A549 (cell line): ENCODE measurements around the gene DBF4. TPM values are rescaled to one million over a fixed set of nuclear protein-coding genes. Genes with fewer than 3 reads are reported as not detected.
A peak's percentile ranks its signal among the peaks of the same experiment; 100 is the strongest.
"Not testable (repeated sequence)": the region's sequence is repeated elsewhere in the genome, so short reads cannot be mapped to it uniquely, and the experiment has no call there.

ENCODE experiments used
- ATAC-seq, 2 experiments: fragments of 200-7000 bp in 1 of 2; fragments of >200 bp in 1 of 2; cut with Nextera tagmentation in 1 of 2; cut with Tn5 transposase in 1 of 2; 3 replicates each; pipeline versions ENCODE4 v1.8.0 to v1.9.1; 2018 to 2020; ENCODE audit warnings: mild to moderate bottlenecking in 1 of 2, moderate library complexity in 1 of 2
- CTCF ChIA-PET: fragments of 300-600 bp; sonication (Branson Sonifier 250); formaldehyde crosslinking; extraction: SDS; loops from one replicate; lab custom pipeline; 2021; ENCODE audit warnings: antibody characterized with exemption, inconsistent platforms; lab: Yijun Ruan, JAX
- POLR2A ChIA-PET: fragments of 350-600 bp; formaldehyde crosslinking; extraction: SDS; loops from one replicate; lab custom pipeline; 2021; ENCODE audit warnings: antibody characterized with exemption, inconsistent platforms; lab: Yijun Ruan, JAX
- DNase-seq, 2 experiments: peaks; one replicate each; pipeline versions ENCODE4 v3.0.0 to v3.0.0-alpha.2; 2011 to 2016; ENCODE audit warnings: low read depth in 1 of 2, low spot score in 1 of 2
- FAIRE-seq: peaks from 2 replicates; lab custom pipeline; 2011; peaks lifted over from hg19 to GRCh38; lab: Jason Lieb, UNC
- H3K27ac ChIP-seq, 2 experiments: fragments of >200 bp; sonication (Bioruptor Twin); formaldehyde crosslinking; 3 replicates each; pipeline ENCODE4 v1.5.1; 2016 to 2017
- H3K4me1 ChIP-seq: fragments of >200 bp; sonication (Bioruptor Twin); formaldehyde crosslinking; 3 replicates; pipeline ENCODE4 v1.6.1; 2016
- H3K4me2 ChIP-seq: fragments of >200 bp; sonication (Bioruptor Twin); formaldehyde crosslinking; 3 replicates; pipeline ENCODE4 v1.6.1; 2016
- H3K4me3 ChIP-seq: fragments of >200 bp; sonication (Bioruptor Twin); formaldehyde crosslinking; 3 replicates; pipeline ENCODE4 v1.5.1; 2016
- H3K9me3 ChIP-seq: fragments of >200 bp; sonication (Bioruptor Twin); formaldehyde crosslinking; 3 replicates; pipeline ENCODE4 v1.6.1; 2016
- EP300 ChIP-seq, 2 experiments: fragments of >200 bp; sonication (Bioruptor Twin); formaldehyde crosslinking; IDR thresholded peaks; 2 replicates in 1 of 2; 3 replicates in 1 of 2; pipeline ENCODE4 v1.6.1; 2016 to 2017
- FOSL2 ChIP-seq, 2 experiments: fragments of 450-650 bp in 1 of 2; fragments of >200 bp in 1 of 2; sonication (Bioruptor Twin) in 1 of 2; formaldehyde crosslinking; IDR thresholded peaks; 2 replicates each; pipeline versions ENCODE4 v1.5.0 to v1.6.1; 2016 to 2020; ENCODE audit warnings: mild to moderate bottlenecking in 1 of 2, moderate library complexity in 1 of 2
- HDAC2 ChIP-seq: fragments of 200-600 bp; sonication (generic); IDR thresholded peaks from 2 replicates; pipeline ENCODE4 v1.6.1; 2016
- HOXB5 ChIP-seq: fragments of 250-450 bp; sonication (Bioruptor Pico); IDR thresholded peaks from 2 replicates; pipeline ENCODE4 v1.5.0; 2020; ENCODE audit warnings: mild to moderate bottlenecking, moderate library complexity
- JUN ChIP-seq, 2 experiments: fragments of >200 bp; sonication (Bioruptor Twin); formaldehyde crosslinking; IDR thresholded peaks; 2 replicates in 1 of 2; 3 replicates in 1 of 2; pipeline ENCODE4 v1.6.1; 2016 to 2017
- KDM5A ChIP-seq: fragments of 200-600 bp; sonication (generic); IDR thresholded peaks from 2 replicates; pipeline ENCODE4 v1.6.1; 2016; ENCODE audit warnings: antibody characterized with exemption, mild to moderate bottlenecking
- MAFK ChIP-seq: fragments of 450-650 bp; IDR thresholded peaks from 2 replicates; pipeline ENCODE4 v1.6.1; 2014; ENCODE audit not compliant: partially characterized antibody
- POLR2AphosphoS2 ChIP-seq: conservative IDR thresholded peaks from 2 replicates; pipeline ENCODE4 v1.6.1; 2012; ENCODE audit warnings: low read length, improper control_type of control experiment, inconsistent platforms
- RCOR1 ChIP-seq: fragments of 150-350 bp; IDR thresholded peaks from 2 replicates; pipeline ENCODE4 v1.6.1; 2014; ENCODE audit warnings: antibody characterized with exemption, low read length, low read depth
- ZC3H11A ChIP-seq: fragments of 450-650 bp; IDR thresholded peaks from 2 replicates; pipeline ENCODE4 v1.6.1; 2014; ENCODE audit warnings: antibody characterized with exemption, mild to moderate bottlenecking
- ZNF302 ChIP-seq: fragments of 250-450 bp; sonication (Bioruptor Pico); IDR thresholded peaks from 2 replicates; pipeline ENCODE4 v1.9.0; 2021; ENCODE audit warnings: inconsistent platforms, mild to moderate bottlenecking, moderate library complexity
- WGBS: methylation state at CpG from one replicate; pipeline ENCODE4 v1.1.6; 2017; ENCODE audit errors: missing lambda C conversion rate; 5-methylcytosine and 5-hydroxymethylcytosine counted together
- polyA plus RNA-seq, 4 experiments: library from polyadenylated mRNA; depleted of rRNA in 3 of 4; stranded (reverse); fragments of >200 nt; fragmentation: RNase III in 1 of 4; extraction: RNeasy Plus Mini Kit Qiagen cat#74134 plus additional on column Dnase treatment in 1 of 4; gene quantifications; 2 replicates in 3 of 4; 3 replicates in 1 of 4; pipeline ENCODE4 v1.2.3, GENCODE V29; 2011 to 2017
- TF ChIP-seq, protein P1 (sequence below): fragments of 250-450 bp; sonication (Bioruptor Pico); IDR thresholded peaks from 2 replicates; pipeline ENCODE4 v1.5.0; 2020; ENCODE audit warnings: low read depth, mild to moderate bottlenecking, moderate library complexity

DBF4 gene
- polyA plus RNA-seq, 2 of the 4 experiments (the other 2 are of a cell fraction), result 27.8 to 29.3 TPM

DNA sequence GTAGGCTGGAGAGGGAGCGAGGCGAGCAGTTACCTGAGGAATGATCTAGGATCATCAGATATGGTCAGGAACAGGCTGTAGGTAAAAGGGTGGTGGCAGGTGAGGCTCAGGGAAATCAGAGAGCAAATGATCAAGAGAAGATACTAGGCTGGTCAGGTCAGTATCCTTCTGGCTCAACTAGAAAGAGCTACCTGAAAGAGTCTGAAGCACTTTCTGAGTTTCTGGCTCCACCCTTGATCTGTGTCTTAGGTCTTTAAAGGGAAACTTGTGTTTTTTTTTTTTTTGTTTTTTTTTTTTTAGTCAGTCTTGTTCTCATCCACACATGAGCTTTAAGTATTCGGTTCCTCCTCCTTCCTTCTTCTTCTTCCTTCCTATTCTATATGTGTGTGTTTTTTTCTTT lies 68.3 kb downstream of the DBF4 start:
- no peaks in the 10 kb centered on the region for H3K4me1 ChIP-seq
- WGBS, result 45% methylated on average over 3 of the region's 3 CpGs
- H3K27ac ChIP-seq, result no peak overlapping the region
- no peak overlapping the region for H3K4me2 ChIP-seq
- TF ChIP-seq RCOR1 (no peak), KDM5A (no peak), HOXB5 (no peak), EP300 (IDR thresholded peaks at IDR 0.05) (no peak), JUN (IDR thresholded peaks at IDR 0.05) (no peak)
- TF ChIP-seq, protein P1, sequence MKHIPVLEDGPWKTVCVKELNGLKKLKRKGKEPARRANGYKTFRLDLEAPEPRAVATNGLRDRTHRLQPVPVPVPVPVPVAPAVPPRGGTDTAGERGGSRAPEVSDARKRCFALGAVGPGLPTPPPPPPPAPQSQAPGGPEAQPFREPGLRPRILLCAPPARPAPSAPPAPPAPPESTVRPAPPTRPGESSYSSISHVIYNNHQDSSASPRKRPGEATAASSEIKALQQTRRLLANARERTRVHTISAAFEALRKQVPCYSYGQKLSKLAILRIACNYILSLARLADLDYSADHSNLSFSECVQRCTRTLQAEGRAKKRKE, result no peak
- no peaks in the 10 kb centered on the region for H3K9me3 ChIP-seq
- no peak for ATAC-seq
- no peak for FAIRE-seq
- ChIA-PET POLR2A (interaction anchor here (0.7 kb wide), 1 partner anchor 167 kb away, joined by 4 read pairs; no protein-coding TSS in a partner anchor), CTCF (no interaction called here)
- H3K4me3 ChIP-seq, result no peak overlapping the region
- DNase-seq, result no peak

DNA sequence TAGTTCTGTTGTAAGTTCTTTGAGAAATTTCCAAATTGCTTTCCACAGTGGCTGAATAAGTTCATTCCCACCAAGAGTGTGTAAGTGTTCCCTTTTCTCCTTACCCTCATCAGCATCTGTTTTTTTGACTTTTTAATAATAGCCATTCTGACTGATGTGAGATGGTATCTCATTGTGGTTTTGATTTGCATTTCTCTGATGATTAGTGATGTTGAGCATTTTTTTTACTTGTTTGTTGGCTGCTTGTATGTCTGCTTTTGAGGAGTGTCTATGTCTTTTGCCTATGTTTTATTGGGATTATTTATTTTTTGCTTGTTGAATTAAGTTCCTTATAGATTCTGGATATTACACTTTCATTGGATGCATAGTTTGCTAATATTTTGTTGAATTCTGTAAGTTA lies 69.6 kb downstream of the DBF4 start:
- H3K4me3 ChIP-seq, H3K9me3 ChIP-seq, DNase-seq, H3K4me2 ChIP-seq, H3K4me1 ChIP-seq, FAIRE-seq, ATAC-seq, H3K27ac ChIP-seq, CTCF ChIA-PET, POLR2A ChIA-PET: not testable (repeated sequence)

DNA sequence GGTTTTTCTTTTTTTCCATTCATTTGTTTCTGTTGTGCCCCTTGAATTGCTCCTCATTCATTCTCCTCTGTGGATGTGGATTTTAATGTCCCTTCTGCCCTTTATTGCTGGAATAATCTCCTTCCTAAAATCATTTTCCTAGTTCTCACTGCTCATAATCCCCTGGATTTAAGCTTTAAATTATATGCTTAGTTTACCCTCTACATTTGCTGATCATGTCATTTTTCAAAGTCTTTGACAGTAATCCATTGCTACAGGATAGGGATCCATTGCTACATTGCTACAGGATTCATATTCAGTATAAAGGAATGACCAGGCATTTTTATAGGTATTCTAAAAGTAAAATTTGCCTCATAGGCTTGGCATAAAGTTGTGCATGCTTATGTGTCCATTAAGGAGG lies 72.1 kb downstream of the DBF4 start:
- FAIRE-seq (no peak), DNase-seq (no peak), ATAC-seq (no peak)
- no peak overlapping the region for H3K27ac ChIP-seq
- TF ChIP-seq POLR2AphosphoS2, result no peak
- TF ChIP-seq ZC3H11A, result no peak
- no peak for TF ChIP-seq ZNF302 (CRISPR knock-in tag)
- no peak for TF ChIP-seq FOSL2 (IDR thresholded peaks at IDR 0.05)
- no peak for TF ChIP-seq FOSL2 (CRISPR knock-in tag; IDR thresholded peaks at IDR 0.05)
- TF ChIP-seq MAFK, result peak; percentile 45
- no peak for TF ChIP-seq HDAC2
- CTCF ChIA-PET, result no interaction called here
- no peak overlapping the region for H3K4me2 ChIP-seq
- no peaks in the 10 kb centered on the region for H3K9me3 ChIP-seq
- no peaks in the 10 kb centered on the region for H3K4me1 ChIP-seq
- POLR2A ChIA-PET, result no interaction called here
- no peak overlapping the region for H3K4me3 ChIP-seq

Other genes starting within 250 kb of the DBF4 start
- not detected in 2 replicates for gene RUNDC3B, start 248.1 kb upstream of the DBF4 start, polyA plus RNA-seq (2011; rRNA removed)
- gene RUNDC3B, start 248.1 kb upstream of the DBF4 start, polyA plus RNA-seq (2017; fragmentation: RNase III; extraction: RNeasy Plus Mini Kit Qiagen cat#74134 plus additional on column Dnase treatment), result not detected in 3 replicates
- 19.5 and 22.0 TPM in 2 replicates for gene SLC25A40, start 133 bp upstream of the DBF4 start, polyA plus RNA-seq (2011; rRNA removed)
- gene SLC25A40, start 133 bp upstream of the DBF4 start, polyA plus RNA-seq (2017; fragmentation: RNase III; extraction: RNeasy Plus Mini Kit Qiagen cat#74134 plus additional on column Dnase treatment), result 9.4 to 11.8 TPM (median 10.1 TPM) in 3 replicates
- gene ADAM22, start 57.8 kb downstream of the DBF4 start, polyA plus RNA-seq (2011; rRNA removed), result 0.38 and 0.59 TPM in 2 replicates
- 0.29 to 0.53 TPM (median 0.52 TPM) in 3 replicates for gene ADAM22, start 57.8 kb downstream of the DBF4 start, polyA plus RNA-seq (2017; fragmentation: RNase III; extraction: RNeasy Plus Mini Kit Qiagen cat#74134 plus additional on column Dnase treatment)